PC-3 (cell line): ENCODE measurements around the gene GLI1.

Source experiments
- CTCF ChIP-seq: fragments of 300-600 bp; sonication (generic); conservative IDR thresholded peaks from 2 replicates; pipeline ENCODE4 v1.5.1; 2017; ENCODE audit warnings: antibody characterized with exemption, low read depth, mild to moderate bottlenecking, low read length
- EZH2 ChIP-seq: fragments of 300-600 bp; sonication (generic); IDR thresholded peaks from one replicate; pipeline ENCODE4 v1.6.1; 2017; ENCODE audit warnings: antibody characterized with exemption, mild to moderate bottlenecking, low read length; ENCODE audit not compliant: unreplicated experiment
- EZH2phosphoT487 ChIP-seq: fragments of 300-600 bp; sonication (generic); IDR thresholded peaks from 2 replicates; pipeline ENCODE4 v1.6.1; 2018; ENCODE audit warnings: mild to moderate bottlenecking, antibody characterized with exemption, low read length, borderline replicate concordance

GRCh38 chr12:57460841-57461275 is 1.3 kb downstream of the GLI1 start:
- TF ChIP-seq CTCF (no peak), EZH2phosphoT487 (no peak), EZH2 (no peak)
